Bronchial epithelial cell (primary cell): ENCODE data around the gene LRRC61. TPM values are rescaled to one million over a fixed set of nuclear protein-coding genes. Genes with fewer than 3 reads are reported as not detected.
"Not testable (repeated sequence)": the region's sequence is repeated elsewhere in the genome, so short reads cannot be mapped to it uniquely, and the experiment has no call there.

ENCODE experiments used
- DNase-seq: peaks from one replicate; pipeline ENCODE4 v3.0.0-alpha.2; 2010; ENCODE audit warnings: low read depth
- FAIRE-seq: peaks from 2 replicates; lab custom pipeline; 2011; peaks lifted over from hg19 to GRCh38; lab: Jason Lieb, UNC
- H3K27me3 ChIP-seq: 2 replicates; pipeline ENCODE4 v1.5.1; 2011; ENCODE audit warnings: low read length; ENCODE audit not compliant: control insufficient read depth, insufficient read depth
- H3K36me3 ChIP-seq: 2 replicates; pipeline ENCODE4 v1.5.1; 2011; ENCODE audit warnings: low read length; ENCODE audit not compliant: control insufficient read depth, insufficient read depth
- H3K4me3 ChIP-seq: 2 replicates; pipeline ENCODE4 v1.5.1; 2011; ENCODE audit warnings: mild to moderate bottlenecking, low read depth, low read length, control low read depth
- total RNA-seq: library from RNA; depleted of rRNA; stranded (reverse); fragments of >200 nt; gene quantifications from 2 replicates; pipeline ENCODE4 v1.2.1, GENCODE V29; 2014
- TF ChIP-seq, protein P1 (sequence below): IDR thresholded peaks from 2 replicates; pipeline ENCODE4 v1.5.1; 2011; ENCODE audit warnings: mild to moderate bottlenecking, moderate library complexity, low read length, control low read depth, inconsistent platforms; ENCODE audit not compliant: insufficient read depth, severe bottlenecking

LRRC61 gene
- total RNA-seq, 1 donor from 2014 or later, result 7.6 TPM

DNA sequence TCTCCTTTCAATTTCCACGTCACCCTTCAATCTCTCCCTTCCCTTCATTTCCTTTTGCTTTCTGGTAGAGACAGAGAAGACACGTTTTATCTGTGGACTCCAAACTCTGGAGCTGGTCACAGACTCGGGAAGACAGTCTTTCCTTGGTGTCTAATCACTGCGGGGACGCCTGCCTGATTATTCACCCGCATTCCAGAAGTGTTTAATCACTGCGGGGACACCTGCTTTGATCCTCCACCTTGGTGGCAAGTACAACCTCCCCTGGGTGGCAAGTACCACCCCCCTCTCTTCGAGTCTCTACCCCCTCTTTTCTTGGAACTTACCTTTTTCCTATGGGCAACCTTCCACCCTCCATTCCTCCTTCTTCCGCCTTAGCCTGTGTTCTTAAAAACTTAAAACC, 15.3 kb upstream of the LRRC61 start:
- no peak overlapping the region for H3K4me3 ChIP-seq
- DNase-seq (no peak), FAIRE-seq (no peak)
- no peaks in the 10 kb centered on the region for H3K27me3 ChIP-seq
- no peaks in the 10 kb centered on the region for H3K36me3 ChIP-seq
- TF ChIP-seq, protein P1, sequence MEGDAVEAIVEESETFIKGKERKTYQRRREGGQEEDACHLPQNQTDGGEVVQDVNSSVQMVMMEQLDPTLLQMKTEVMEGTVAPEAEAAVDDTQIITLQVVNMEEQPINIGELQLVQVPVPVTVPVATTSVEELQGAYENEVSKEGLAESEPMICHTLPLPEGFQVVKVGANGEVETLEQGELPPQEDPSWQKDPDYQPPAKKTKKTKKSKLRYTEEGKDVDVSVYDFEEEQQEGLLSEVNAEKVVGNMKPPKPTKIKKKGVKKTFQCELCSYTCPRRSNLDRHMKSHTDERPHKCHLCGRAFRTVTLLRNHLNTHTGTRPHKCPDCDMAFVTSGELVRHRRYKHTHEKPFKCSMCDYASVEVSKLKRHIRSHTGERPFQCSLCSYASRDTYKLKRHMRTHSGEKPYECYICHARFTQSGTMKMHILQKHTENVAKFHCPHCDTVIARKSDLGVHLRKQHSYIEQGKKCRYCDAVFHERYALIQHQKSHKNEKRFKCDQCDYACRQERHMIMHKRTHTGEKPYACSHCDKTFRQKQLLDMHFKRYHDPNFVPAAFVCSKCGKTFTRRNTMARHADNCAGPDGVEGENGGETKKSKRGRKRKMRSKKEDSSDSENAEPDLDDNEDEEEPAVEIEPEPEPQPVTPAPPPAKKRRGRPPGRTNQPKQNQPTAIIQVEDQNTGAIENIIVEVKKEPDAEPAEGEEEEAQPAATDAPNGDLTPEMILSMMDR, result no peak

DNA sequence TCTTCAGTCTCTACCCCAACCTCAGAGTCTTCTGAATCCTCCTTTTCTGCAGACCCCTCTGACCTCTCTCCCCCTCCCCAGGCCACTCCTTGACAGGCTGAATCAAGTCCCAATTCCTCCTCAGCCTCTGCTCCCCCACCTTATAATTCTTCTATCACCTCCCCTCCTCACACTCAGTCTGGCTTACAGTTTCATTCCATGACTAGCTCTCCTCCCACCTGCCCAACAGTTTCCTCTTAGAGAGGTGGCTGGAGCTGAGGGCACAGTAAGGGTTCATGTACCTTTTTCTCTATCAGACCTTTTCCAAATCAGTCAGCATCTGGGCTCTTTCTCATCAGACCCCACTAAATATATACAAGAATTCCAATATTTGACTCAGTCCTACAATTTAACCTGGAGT, 14.6 kb upstream of the LRRC61 start:
- no peak overlapping the region for H3K4me3 ChIP-seq
- FAIRE-seq (no peak), DNase-seq (no peak)
- no peaks in the 10 kb centered on the region for H3K36me3 ChIP-seq
- TF ChIP-seq, protein P1, result no peak
- H3K27me3 ChIP-seq, result no peaks in the 10 kb centered on the region

DNA sequence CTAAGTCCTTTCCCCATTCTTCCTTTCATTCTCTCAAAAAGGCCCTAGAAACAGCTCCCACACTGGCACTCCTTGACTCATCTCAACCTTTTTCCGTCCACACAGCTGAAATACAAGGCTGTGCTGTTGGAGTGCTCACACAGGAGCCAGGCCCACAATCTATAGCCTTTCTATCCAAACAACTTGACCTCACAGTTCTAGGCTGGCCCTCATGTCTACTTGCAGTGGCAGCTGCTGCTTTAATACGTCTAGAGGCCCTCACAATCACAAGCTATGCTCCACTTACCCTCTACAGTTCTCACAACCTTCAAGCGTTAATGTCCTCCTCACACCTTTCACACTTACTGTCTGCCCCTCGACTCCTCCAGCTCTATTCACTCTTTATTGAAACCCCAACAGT, 12.0 kb upstream of the LRRC61 start:
- no peak for DNase-seq
- TF ChIP-seq, protein P1, result no peak
- no peak for FAIRE-seq
- no peaks in the 10 kb centered on the region for H3K36me3 ChIP-seq
- no peaks in the 10 kb centered on the region for H3K27me3 ChIP-seq
- H3K4me3 ChIP-seq, result no peak overlapping the region

DNA sequence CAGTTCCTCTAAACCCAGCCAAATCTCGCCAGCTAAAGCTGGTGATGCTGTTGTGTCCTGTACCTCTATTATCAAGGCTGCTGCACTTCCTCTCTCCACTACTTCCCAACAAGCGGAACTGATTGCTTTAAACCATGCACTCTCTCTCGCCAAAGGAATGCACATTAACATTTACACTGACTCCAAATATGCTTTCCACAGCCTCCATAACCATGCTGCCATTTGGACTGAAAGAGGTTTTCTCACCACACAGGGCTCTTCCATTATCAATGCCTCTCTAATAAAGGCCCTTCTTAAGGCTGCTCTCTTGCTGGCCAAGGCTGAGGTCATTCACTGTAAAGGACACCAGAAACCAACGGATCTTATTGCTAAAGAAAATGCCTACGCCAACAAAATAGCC, 11.4 kb upstream of the LRRC61 start:
- TF ChIP-seq, protein P1, result no peak
- no peak for FAIRE-seq
- H3K36me3 ChIP-seq, result no peaks in the 10 kb centered on the region
- H3K4me3 ChIP-seq, result no peak overlapping the region
- H3K27me3 ChIP-seq, result no peaks in the 10 kb centered on the region
- DNase-seq, result no peak

DNA sequence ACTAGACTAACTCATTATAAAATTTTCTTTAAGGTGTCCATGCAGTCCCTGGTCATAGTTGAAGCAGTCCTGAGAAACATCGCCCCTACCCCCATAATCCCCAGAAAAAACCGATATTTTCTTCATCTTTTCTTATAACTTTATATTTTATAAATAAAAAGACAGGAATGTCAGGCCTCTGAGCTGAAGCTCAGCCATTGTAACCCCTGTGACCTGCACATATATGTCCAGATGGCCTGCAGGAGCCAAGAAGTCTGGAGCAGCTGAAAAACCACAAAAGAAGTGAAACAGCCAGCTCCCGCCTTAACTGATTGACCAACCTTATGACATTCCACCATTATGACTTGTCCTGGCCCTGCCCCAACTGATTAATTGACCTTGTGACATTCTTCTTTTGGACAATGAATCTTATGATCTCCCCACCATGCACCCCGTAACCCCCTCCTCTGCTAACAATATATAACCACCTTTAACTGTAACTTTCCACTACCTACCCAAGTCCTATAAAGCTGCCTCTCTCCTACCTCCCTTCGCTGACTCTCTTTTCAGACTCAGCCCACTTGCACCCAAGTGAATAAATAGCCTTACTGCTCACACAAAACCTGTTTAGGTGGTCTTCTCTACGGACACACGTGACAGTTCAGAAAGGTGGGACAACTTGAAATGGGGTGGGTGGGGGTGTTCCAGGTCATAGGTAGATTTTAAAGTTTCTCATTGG, 10.3 kb upstream of the LRRC61 start:
- FAIRE-seq, result not testable (repeated sequence)

DNA sequence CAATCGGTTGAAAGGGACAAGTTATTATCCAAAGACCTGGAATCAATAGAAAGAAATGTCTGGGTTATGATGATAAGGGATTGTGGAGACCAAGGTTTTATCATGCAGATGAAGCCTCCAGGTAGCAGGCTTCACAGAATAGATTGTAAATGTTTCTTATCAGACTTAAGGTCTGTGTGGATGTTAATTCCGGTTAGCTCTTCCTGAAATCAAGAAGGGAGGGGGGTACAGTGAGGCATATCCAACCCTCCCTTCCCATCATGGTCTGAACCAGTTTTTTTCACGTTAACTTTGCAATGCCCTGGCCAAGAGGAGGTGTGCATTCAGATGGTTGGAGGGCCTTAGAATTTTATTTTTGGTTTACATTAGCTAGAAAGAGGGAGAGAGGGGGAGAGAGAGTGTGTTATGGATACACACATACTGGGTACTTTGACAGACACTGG, 9.8 kb upstream of the LRRC61 start:
- DNase-seq (no peak), FAIRE-seq (no peak)
- no peak overlapping the region for H3K4me3 ChIP-seq
- no peaks in the 10 kb centered on the region for H3K36me3 ChIP-seq
- H3K27me3 ChIP-seq, result no peaks in the 10 kb centered on the region
- TF ChIP-seq, protein P1, result no peak

More for the DNA sequence above, 10.3 kb upstream of the LRRC61 start:
- H3K27me3 ChIP-seq, H3K36me3 ChIP-seq, DNase-seq, H3K4me3 ChIP-seq: not testable (repeated sequence)
